SK-N-DZ (cell line): ENCODE data around the gene THAP10.

Experiments used
- DNase-seq: peaks from one replicate; pipeline ENCODE4 v3.0.0-alpha.2; 2015; ENCODE audit warnings: low spot score

Gene THAP10

DNA sequence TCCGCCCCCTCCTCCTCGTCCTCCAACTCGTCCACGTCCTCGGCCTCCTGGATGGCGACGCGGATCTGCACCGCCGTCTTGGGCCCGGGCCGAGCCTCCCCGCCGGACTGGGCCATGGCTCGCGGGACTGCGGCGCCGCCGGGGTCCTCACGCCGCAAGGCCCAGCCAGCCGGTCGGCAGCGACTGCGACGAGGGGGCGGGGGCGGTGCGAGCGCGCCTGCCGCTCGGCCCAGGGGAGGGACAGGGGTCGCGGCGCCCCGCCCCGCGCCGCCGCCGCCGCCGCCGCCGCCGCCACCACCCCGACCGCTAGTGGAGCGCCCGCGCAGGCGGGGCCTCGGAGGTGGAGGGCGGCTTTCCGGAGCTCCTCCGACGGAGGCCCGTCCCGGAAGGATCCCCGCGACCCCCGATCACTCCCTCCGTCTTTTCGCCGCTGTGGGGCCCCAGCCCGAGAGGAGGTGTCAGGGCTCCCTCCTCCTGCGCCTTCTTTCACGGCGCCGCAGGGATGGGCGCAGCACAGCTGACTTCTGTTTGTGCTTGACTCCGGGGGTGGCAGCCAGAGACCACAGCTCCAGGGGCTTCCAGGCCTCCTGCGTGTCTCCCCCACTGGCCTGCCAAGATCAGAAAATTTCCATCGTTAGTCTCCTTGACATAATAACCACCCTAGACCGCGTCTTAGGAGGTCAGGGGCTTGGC, 38.1 kb downstream of the THAP10 start, which contains the start of gene LARP6:
TSS of gene LARP6 (minus strand) at position 185 of the 693 bp plus-strand sequence. CDS start at position 116, 69 bp downstream.
- peak; percentile 53 for DNase-seq

DNA sequence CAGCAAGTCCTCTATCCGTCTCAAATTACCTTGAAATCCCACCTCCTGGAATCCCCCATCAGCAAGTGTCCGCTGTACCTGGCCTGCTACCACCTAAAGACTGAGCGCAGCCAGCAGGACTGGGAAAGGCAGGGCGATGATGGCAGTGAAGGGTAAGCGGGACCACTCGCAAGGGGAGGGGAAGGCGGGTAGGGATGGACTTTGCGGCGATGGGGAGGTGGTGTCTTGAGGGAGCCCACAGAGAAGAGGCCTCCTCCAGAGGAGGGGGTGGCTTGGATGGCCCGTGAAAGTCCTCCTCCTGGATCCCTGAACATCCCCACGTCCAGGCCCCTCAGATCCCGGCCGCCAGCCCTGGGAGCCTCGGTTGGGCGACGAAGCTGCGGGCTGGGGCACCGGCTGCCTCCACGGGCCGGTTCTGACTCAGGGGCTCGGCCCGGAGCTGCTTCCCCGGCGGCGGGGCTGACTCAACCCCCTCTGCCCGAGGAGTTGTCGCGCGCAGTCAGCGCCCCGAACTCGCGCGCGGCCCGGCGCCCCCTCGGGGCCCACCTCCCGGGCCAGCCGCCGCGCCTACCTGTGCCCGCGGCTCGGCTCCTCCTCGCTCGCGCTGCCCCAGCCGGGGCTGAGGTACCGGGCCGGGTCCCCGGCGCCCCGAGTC, 38.8 kb downstream of the THAP10 start:
- DNase-seq = peak; percentile 49

DNA sequence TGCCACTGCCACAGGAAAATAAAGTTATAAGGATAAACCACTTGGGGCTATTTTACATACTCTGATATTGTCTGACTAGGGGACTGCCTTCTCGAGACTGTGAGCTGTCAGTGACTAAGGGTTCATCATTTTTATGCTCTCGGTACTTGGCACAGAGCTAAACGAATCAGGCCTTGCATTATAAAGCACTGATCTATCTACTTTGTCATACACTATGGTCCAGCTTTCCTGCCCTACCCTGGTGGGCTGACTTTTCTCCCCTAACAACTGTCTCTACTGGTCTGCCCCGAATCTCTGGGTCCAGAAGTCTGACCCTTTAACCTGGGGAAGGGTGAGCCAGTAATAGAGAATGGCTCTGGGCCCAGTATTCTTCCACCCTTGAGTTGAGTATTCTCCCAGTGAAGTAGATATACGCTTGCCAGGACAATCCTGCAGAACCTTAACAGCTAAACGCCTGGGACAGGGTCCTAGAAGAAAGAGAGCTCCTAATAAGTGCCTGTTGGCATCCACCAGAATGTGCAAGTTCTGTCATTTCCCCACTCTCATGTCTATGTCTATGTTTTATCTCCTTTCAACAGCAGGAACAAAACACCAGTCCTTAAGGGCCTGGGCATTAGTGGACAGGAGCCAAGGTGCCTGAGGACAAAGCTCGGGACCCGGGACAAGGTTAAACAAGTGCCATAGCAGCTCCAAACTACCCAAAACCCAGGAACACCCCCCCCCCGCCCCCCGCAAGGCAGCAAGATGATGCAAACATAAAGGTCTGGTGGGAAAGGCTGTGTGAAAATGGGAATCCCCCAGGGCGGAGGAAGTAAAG, 39.5 kb downstream of the THAP10 start:
- no peak for DNase-seq

DNA sequence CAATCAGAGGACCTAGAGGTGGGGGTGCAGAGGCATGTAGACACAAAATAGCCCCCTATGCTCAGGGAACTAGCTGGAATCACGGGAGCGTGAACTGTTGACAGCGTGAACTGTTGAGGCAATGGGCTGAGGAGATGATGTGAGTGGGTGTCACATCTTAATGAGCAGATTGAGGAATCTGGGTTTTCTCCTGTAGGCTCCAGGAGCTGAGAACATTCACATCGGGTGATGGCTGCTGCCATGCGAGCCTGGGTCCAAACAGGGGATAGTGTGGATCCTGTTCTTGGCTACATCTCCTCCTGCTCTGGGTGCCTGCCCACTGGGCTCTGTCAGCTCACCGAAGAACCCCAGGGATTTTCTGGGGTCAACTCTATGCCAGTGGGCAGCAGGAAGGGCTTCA, 40.3 kb downstream of the THAP10 start:
- no peak for DNase-seq

DNA sequence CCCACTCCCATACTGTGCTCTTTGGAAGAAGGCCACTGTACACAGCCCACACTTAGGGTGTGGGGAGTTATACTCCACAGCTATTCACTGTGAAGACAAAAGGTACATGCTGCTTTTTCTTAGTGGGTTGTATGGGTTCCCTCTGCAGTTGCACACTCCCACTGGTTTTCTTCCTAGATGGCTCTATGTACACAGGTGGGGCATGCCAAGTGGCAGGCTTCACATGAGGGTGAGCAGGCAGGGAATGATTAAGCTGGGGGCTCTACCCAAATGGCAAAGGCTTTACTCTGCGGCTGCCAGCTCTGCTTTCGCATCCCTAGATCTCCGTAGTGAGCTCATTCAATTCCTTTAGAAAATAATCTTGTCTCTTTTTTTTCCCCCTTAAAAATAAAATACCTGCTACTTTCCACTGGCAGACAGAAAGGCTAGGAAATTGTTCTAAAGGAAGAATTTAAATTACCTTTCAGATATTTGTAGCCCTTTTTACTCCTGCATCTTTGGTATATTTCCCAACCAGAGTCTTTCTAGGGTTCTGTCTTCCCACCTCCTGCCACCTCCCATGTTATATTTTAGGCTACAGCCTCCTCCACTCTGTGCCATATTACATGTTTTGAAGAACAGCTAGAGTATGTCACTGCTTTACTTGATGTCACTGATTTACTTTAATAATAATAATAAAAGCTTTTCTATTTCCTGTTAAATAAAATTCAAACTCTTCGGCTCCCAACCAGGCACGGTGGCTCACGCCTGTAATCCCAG, 46.5 kb downstream of the THAP10 start:
- DNase-seq = no peak

DNA sequence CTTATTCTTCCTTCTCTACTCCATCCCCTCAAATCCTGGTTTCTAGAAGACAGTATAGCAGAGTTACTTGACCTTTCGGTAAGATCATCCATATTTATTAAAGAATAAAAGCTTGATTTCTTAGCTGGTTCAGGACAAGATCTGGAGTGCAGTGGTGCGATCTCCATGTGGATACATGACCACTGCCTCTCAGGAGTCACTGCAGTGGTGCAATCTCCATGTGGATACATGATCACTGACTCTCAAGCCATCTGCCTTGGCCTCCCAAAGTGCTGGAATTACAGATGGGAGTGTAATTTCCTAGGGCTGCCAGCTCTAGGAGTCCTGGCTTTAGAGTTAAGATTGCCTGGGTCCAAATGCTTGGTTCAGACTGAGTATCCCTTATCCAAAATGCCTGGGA, 54.8 kb downstream of the THAP10 start:
- DNase-seq = no peak

DNA sequence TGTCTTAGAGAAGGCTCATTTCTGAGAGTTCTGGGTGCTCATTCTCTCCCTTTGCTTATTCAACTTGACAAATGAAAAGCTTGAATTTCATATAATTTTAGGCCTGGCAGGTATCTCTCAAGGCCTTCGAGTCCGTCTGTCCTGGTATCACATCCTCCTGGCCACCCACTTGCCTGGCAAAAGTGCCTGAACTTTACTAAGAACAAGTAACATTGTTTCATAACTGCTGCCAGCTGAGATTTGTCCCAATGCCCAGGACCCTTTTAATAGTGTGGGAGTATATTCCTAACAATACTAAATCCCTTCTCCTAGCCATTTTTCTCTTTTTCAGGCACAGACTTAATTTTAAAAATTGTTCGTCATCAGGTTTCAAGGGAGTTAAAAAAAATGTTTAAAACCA, 56.4 kb downstream of the THAP10 start:
- no peak for DNase-seq

DNA sequence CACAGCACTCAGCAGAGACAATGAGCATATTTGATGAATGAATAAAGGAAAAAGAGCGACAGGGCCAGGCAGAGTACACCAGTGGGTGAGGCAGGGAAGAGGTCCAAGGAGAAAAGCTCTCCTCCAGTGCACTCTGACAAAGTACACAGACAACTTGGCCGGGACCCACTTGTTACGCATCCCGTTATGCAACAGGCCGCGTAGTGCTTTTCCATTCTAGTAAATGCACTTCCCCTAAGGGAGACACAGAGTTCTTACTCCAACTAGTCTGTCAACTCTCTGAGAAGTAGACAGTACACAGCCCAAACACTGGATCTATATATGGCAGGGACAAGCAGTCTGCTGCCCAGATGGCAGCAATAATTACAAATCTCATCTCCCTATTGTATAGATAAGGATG, 56.8 kb downstream of the THAP10 start:
- DNase-seq = no peak

DNA sequence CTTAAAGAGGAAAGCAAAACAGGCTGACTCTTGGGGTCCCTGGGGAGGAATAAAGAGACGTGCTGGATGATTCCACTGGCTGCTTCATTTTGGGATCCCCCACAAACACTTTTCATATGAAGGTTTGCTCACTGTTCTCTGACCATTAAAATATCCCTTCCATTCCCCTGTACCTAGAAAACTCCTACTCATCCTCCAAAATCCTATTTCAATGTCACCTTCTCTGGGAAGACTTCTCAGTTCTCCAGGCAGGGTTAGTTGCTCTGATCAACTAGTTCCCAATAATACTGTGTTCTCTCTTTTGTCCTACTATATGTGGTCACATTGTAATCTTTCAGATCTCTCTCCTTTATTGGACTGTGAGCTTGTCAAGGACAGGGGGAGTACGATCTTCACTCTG, 57.2 kb downstream of the THAP10 start:
- no peak for DNase-seq

DNA sequence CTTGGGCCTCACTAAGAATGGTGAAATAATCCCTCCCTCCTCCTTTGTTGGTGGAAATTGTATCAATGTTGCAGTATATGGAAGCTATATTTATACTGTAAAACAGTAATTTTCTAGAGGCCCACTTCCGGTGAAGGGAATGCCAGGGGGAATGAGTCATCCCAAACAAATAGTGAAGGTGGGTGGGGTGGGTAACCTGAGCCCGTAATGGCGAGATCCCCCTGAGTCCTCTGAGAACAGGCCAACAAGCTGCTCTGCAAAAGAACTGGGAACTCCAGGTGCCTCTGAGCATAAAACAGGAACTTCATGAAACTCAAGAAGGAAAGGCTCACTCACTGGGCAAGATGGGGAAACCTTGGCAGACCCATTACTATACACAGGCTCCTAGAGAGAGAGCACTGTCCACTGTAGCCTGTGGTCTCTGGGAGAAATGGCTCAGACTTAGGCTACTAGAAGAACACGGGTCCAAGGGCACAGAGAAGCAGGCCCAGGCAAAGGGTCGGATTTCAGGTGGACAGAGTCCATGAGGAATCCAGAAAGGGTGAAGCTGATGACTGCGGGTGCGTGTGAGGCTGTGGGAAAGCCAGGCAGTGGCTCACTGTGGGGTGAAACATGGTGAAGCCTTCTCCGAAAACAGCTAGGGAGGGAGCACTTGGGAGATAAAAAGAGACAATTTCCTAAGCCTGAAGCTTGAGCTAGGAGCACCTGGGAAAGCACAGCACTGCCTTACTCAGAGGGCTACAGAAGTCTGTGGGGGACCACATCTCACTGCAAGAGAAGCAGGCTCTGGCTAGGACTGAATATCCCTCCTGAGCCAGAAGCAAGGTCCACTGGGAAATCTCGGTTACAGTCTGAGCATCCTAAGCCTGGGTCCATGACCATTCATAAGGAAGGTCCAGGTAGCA, 58.1 kb downstream of the THAP10 start:
- DNase-seq = no peak

DNA sequence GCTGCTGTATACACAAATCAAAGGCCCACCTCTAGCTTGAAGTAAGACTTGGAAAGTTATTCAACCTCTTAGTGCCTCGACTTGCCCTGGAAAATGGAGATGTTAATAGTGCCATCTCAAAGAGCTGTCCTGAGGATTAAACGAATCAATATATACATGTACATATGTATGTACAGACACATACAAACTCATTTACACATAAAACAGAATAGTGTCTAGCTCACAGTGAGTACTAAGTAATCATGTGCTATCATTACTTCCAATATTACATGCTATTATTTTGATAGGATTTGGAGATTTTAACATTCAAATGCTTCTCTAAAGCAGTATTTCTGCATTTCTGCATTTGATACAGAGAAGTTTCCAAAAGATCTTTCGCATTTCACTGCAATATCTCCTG, 58.8 kb downstream of the THAP10 start:
- DNase-seq = no peak

DNA sequence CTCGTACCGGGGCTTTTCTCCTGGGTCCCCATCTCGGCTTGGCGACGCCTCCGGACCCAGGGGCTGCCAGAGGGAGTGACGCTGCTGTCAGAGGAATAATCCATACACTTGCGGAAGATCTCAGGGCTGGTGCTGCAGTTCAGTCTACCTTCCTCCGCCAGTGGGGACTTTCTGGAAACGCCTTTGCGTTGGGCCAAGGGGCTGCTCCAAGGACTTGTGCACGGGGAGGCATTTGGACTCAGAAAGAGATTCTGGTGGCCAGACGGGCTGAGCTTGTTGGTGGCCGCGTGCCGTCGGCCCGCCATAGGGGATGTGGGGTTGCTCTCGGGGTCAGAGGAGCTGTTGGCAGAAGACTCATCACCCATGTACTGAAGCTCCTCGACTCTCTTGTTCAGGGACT, 60.1 kb downstream of the THAP10 start:
- no peak for DNase-seq
